ENCODE results near the gene TTBK2.
A peak's percentile ranks its signal among the peaks of the same experiment; 100 is the strongest.

The TTBK2 gene

GRCh38 chr15:42724276-42724675 lies 196.3 kb downstream of the TTBK2 start:
- DNase-seq, result no peak

- DNase-seq, result no peak
Observed at GRCh38 chr15:42723068-42723467, 197.5 kb downstream of the TTBK2 start.

- DNase-seq, result no peak
Observed at GRCh38 chr15:42721916-42722315, 198.7 kb downstream of the TTBK2 start.

GRCh38 chr15:42721016-42721415 lies 199.6 kb downstream of the TTBK2 start:
- no peak for DNase-seq

- no peak for DNase-seq
Observed at GRCh38 chr15:42720071-42720470, 200.5 kb downstream of the TTBK2 start.

GRCh38 chr15:42719043-42719442 lies 201.5 kb downstream of the TTBK2 start:
- DNase-seq, result no peak

- DNase-seq, result no peak
Observed at GRCh38 chr15:42716626-42717025, 204.0 kb downstream of the TTBK2 start.

- DNase-seq, result no peak
Observed at GRCh38 chr15:42716125-42716524, 204.5 kb downstream of the TTBK2 start.

- no peak for DNase-seq
Observed at GRCh38 chr15:42712584-42712983, 208.0 kb downstream of the TTBK2 start.

GRCh38 chr15:42711746-42712145 lies 208.8 kb downstream of the TTBK2 start:
- DNase-seq, result no peak

- DNase-seq, result no peak
Observed at GRCh38 chr15:42710662-42711061, 209.9 kb downstream of the TTBK2 start.

- no peak for DNase-seq
Observed at GRCh38 chr15:42707873-42708544, 212.6 kb downstream of the TTBK2 start.

- no peak for DNase-seq
Observed at GRCh38 chr15:42707068-42707467, 213.5 kb downstream of the TTBK2 start.

- DNase-seq, result no peak
Observed at GRCh38 chr15:42705336-42705735, 215.2 kb downstream of the TTBK2 start.

GRCh38 chr15:42704492-42704926 lies 216.1 kb downstream of the TTBK2 start:
- peak; percentile 58 for DNase-seq

GRCh38 chr15:42696626-42697025 lies 224.0 kb downstream of the TTBK2 start:
- DNase-seq, result no peak

- DNase-seq, result no peak
Observed at GRCh38 chr15:42695527-42696071, 225.0 kb downstream of the TTBK2 start.

- no peak for DNase-seq
Observed at GRCh38 chr15:42694398-42694797, 226.2 kb downstream of the TTBK2 start.

- DNase-seq, result no peak
Observed at GRCh38 chr15:42693942-42694341, 226.6 kb downstream of the TTBK2 start.

GRCh38 chr15:42693496-42693895 lies 227.1 kb downstream of the TTBK2 start:
- no peak for DNase-seq

GRCh38 chr15:42692997-42693396 lies 227.6 kb downstream of the TTBK2 start:
- no peak for DNase-seq

- no peak for DNase-seq
Observed at GRCh38 chr15:42692536-42692935, 228.0 kb downstream of the TTBK2 start.

- DNase-seq, result no peak
Observed at GRCh38 chr15:42691770-42692169, 228.8 kb downstream of the TTBK2 start.

GRCh38 chr15:42691308-42691707 lies 229.3 kb downstream of the TTBK2 start:
- DNase-seq, result no peak
